B cell (primary cell): ENCODE measurements around the gene PCDHAC2. TPM values are rescaled to one million over a fixed set of nuclear protein-coding genes. Genes with fewer than 3 reads are reported as not detected.

Experiments used
- ATAC-seq: fragments of 200-7000 bp; cut with Tn5 transposase; one replicate; pipeline ENCODE4 v1.10.0; 2021; ENCODE audit warnings: low read depth, mild to moderate bottlenecking, moderate number of reproducible peaks, moderate library complexity
- CTCF ChIA-PET: fragments of 350-600 bp; sonication (Branson Sonifier 250); formaldehyde crosslinking; loops from one replicate; lab custom pipeline; 2021; ENCODE audit warnings: antibody characterized with exemption, inconsistent platforms; lab: Charles Lee
- POLR2A ChIA-PET: fragments of 350-600 bp; sonication (Branson Sonifier 250); formaldehyde crosslinking; loops from one replicate; lab custom pipeline; 2021; ENCODE audit warnings: antibody characterized with exemption; lab: Charles Lee
- DNase-seq: peaks from one replicate; pipeline ENCODE4 v3.0.0; 2013
- H2AFZ ChIP-seq: 2 replicates; pipeline ENCODE4 v1.6.1; 2012; ENCODE audit warnings: mild to moderate bottlenecking, low read depth, low read length; ENCODE audit not compliant: insufficient read depth, poor library complexity, severe bottlenecking
- H3K27ac ChIP-seq, 2 donors: 1 replicate in 1 of 2; 2 replicates in 1 of 2; pipeline ENCODE4 v1.5.1; 2012 to 2013; ENCODE audit warnings: low read length in 2 of 2, mild to moderate bottlenecking in 2 of 2, moderate library complexity in 1 of 2
- H3K27me3 ChIP-seq, 4 experiments: fragments of 200-600 bp in 1 of 4; sonication (generic) in 1 of 4; replicated peaks in 1 of 4; 1 replicate in 2 of 4; 2 replicates in 2 of 4; pipeline versions ENCODE4 v1.6.1 to v1.7.0; 2013 to 2016; ENCODE audit warnings: low read length in 3 of 4, mild to moderate bottlenecking in 2 of 4, mixed read lengths in 1 of 4, moderate library complexity in 1 of 4; ENCODE audit not compliant: insufficient read depth in 4 of 4, control insufficient read depth in 3 of 4; ENCODE audit errors: control extremely low read depth in 1 of 4
- H3K36me3 ChIP-seq, 2 experiments: replicated peaks in 1 of 2; 1 replicate in 1 of 2; 2 replicates in 1 of 2; pipeline versions ENCODE4 v1.6.1 to v1.7.1; 2013; ENCODE audit warnings: low read length in 1 of 2; ENCODE audit not compliant: insufficient read depth in 2 of 2, control insufficient read depth in 1 of 2; ENCODE audit errors: control extremely low read depth in 1 of 2, extremely low read depth in 1 of 2
- H3K4me1 ChIP-seq, 2 donors: fragments of 200-600 bp in 1 of 2; sonication (generic) in 1 of 2; 1 replicate in 1 of 2; 2 replicates in 1 of 2; pipeline versions ENCODE4 v1.5.1 to v1.6.1; 2013 to 2017; ENCODE audit warnings: low read length in 2 of 2; ENCODE audit not compliant: control insufficient read depth in 2 of 2, insufficient read depth in 2 of 2
- H3K4me2 ChIP-seq: replicated peaks from 2 replicates; pipeline ENCODE3; 2012; ENCODE audit warnings: mild to moderate bottlenecking, low read depth, low read length; ENCODE audit not compliant: poor library complexity, severe bottlenecking
- H3K4me3 ChIP-seq, 5 experiments: fragments of 200-600 bp in 1 of 5; sonication (generic) in 1 of 5; 1 replicate in 3 of 5; 2 replicates in 2 of 5; pipeline versions ENCODE4 v1.5.1 to v1.7.0; 2011 to 2016; ENCODE audit warnings: low read length in 4 of 5, mild to moderate bottlenecking in 4 of 5, low read depth in 2 of 5, control low read depth in 1 of 5, moderate library complexity in 1 of 5; ENCODE audit not compliant: insufficient read depth in 1 of 5; ENCODE audit errors: control extremely low read depth in 1 of 5, extremely low read depth in 1 of 5
- H3K79me2 ChIP-seq: fragments of 200-600 bp; sonication (generic); one replicate; pipeline ENCODE4 v1.6.0; 2016; ENCODE audit warnings: low read length; ENCODE audit not compliant: control insufficient read depth, insufficient read depth
- H3K9ac ChIP-seq: fragments of 200-600 bp; sonication (generic); 2 replicates; pipeline ENCODE4 v1.6.1; 2017; ENCODE audit warnings: mild to moderate bottlenecking, low read length, moderate library complexity
- H3K9me3 ChIP-seq, 3 donors: one replicate each; pipeline versions ENCODE4 v1.6.1 to v1.7.1; 2013; ENCODE audit warnings: low read length in 2 of 3; ENCODE audit not compliant: control insufficient read depth in 2 of 3, insufficient read depth in 1 of 3; ENCODE audit errors: control extremely low read depth in 1 of 3
- H4K20me1 ChIP-seq: 2 replicates; pipeline ENCODE4 v1.6.0; 2012; ENCODE audit warnings: mild to moderate bottlenecking, low read length; ENCODE audit not compliant: insufficient read depth, control insufficient read depth, poor library complexity, severe bottlenecking
- H3K27ac Mint-ChIP-seq: one replicate; pipeline ENCODE4 v1.8.0; 2021; ENCODE audit warnings: mixed read lengths
- H3K27me3 Mint-ChIP-seq: one replicate; pipeline ENCODE4 v1.8.0; 2021; ENCODE audit warnings: mixed read lengths
- H3K4me1 Mint-ChIP-seq: one replicate; pipeline ENCODE4 v1.8.0; 2021; ENCODE audit warnings: mixed read lengths
- H3K4me3 Mint-ChIP-seq: one replicate; pipeline ENCODE4 v1.8.0; 2021; ENCODE audit warnings: mixed read lengths
- H3K9me3 Mint-ChIP-seq: one replicate; pipeline ENCODE4 v1.8.0; 2022; ENCODE audit warnings: mixed read lengths; ENCODE audit not compliant: insufficient read depth
- CTCF ChIP-seq: fragments of 200-600 bp; IDR thresholded peaks from one replicate; pipeline ENCODE4 v1.8.0; 2022; ENCODE audit warnings: antibody characterized with exemption, mild to moderate bottlenecking
- EZH2 ChIP-seq: IDR thresholded peaks from 2 replicates; pipeline ENCODE4 v1.6.1; 2012; ENCODE audit warnings: borderline replicate concordance, low read depth, mild to moderate bottlenecking, moderate library complexity, low read length; ENCODE audit not compliant: insufficient read depth, poor library complexity, severe bottlenecking
- WGBS: methylation state at CpG from one replicate; pipeline ENCODE4 v1.1.5; 2013; ENCODE audit warnings: missing lambda C conversion rate; ENCODE audit not compliant: insufficient coverage; 5-methylcytosine and 5-hydroxymethylcytosine counted together
- intact Hi-C: fragments of 100-400 bp; cut with micrococcal nuclease; formaldehyde crosslinking; loops from one replicate; pipeline ENCODE4 v1.10.0; 2022
- polyA plus RNA-seq: library from polyadenylated mRNA; depleted of rRNA; stranded (reverse); fragments of >200 nt; gene quantifications from 2 replicates; pipeline ENCODE4 v1.2.3, GENCODE V29; 2012
- total RNA-seq, 2 donors: library from RNA; stranded (reverse); fragments of 120-200 nt in 1 of 2; gene quantifications; 1 replicate in 1 of 2; 2 replicates in 1 of 2; pipeline versions ENCODE4 v1.2.3 to v1.2.4, GENCODE V29; 2013 to 2022

Gene PCDHAC2
- total and polyA plus RNA-seq, 2 donors (not counting 1 experiment from before 2014, with no cell fraction given): not detected

GRCh38 chr5:140962190-140962589, 4.1 kb upstream of the PCDHAC2 start:
- H2AFZ ChIP-seq: no peak overlapping the region
- intact Hi-C loops: no loop called here
- no peaks in the 10 kb centered on the region for H4K20me1 ChIP-seq
- POLR2A ChIA-PET: no interaction called here
- CTCF ChIA-PET: no interaction called here
- no peaks in the 10 kb centered on the region for H3K4me1 ChIP-seq
- TF ChIP-seq CTCF (no peak), EZH2 (no peak)
- no peak overlapping the region for H3K27ac ChIP-seq
- no peak overlapping the region for H3K4me2 ChIP-seq
- Mint-ChIP-seq H3K27ac (no peak overlapping the region), H3K4me1 (no peaks in the 10 kb centered on the region), H3K4me3 (no peak overlapping the region), H3K27me3 (peaks cover 30% of the 10 kb centered on the region), H3K9me3 (no peaks in the 10 kb centered on the region)
- no peak for ATAC-seq
- H3K9ac ChIP-seq: no peak overlapping the region
- WGBS: no CpG with 5 or more reads among the region's 1 CpG
- peaks cover 0 to 11% (median 0%) of the 10 kb centered on the region in 3 donors for H3K9me3 ChIP-seq
- H3K36me3 ChIP-seq: no peaks in the 10 kb centered on the region
- no peak overlapping the region for H3K4me3 ChIP-seq
- H3K79me2 ChIP-seq: no peaks in the 10 kb centered on the region
- DNase-seq: no peak
- H3K27me3 ChIP-seq: peaks cover 0 to 15% (median 3%) of the 10 kb centered on the region in 4 experiments

- ChIA-PET CTCF (interaction anchor here (0.6 kb wide), 1 partner anchor 59 kb away, joined by 3 read pairs; no protein-coding TSS in a partner anchor), POLR2A (no interaction called here)
- no peak for TF ChIP-seq CTCF
- no peak for TF ChIP-seq EZH2
- H3K27ac ChIP-seq: no peak overlapping the region
- Mint-ChIP-seq H3K4me3 (no peak overlapping the region), H3K27ac (no peak overlapping the region), H3K9me3 (no peaks in the 10 kb centered on the region), H3K27me3 (peaks cover 38% of the 10 kb centered on the region), H3K4me1 (no peaks in the 10 kb centered on the region)
- H3K4me2 ChIP-seq: no peak overlapping the region
- peaks cover 0 to 19% (median 0%) of the 10 kb centered on the region in 3 donors for H3K9me3 ChIP-seq
- peaks cover 0 to 18% (median 6%) of the 10 kb centered on the region in 4 experiments for H3K27me3 ChIP-seq
- intact Hi-C loops: no loop called here
- no peak overlapping the region for H2AFZ ChIP-seq
- DNase-seq: no peak
- no peak overlapping the region for H3K9ac ChIP-seq
- H3K4me3 ChIP-seq: no peak overlapping the region
- no CpG with 5 or more reads among the region's 3 CpGs for WGBS
- no peaks in the 10 kb centered on the region for H3K36me3 ChIP-seq
- no peaks in the 10 kb centered on the region for H3K79me2 ChIP-seq
- H4K20me1 ChIP-seq: no peaks in the 10 kb centered on the region
- H3K4me1 ChIP-seq: no peaks in the 10 kb centered on the region
- ATAC-seq: no peak
Observed at GRCh38 chr5:140964356-140964755, 1.9 kb upstream of the PCDHAC2 start.
